Type B pancreatic cell (in vitro differentiated cells): ENCODE data around the gene CMTM5. TPM values are rescaled to one million over a fixed set of nuclear protein-coding genes. Genes with fewer than 3 reads are reported as not detected.

Experiments used
- DNase-seq: peaks from one replicate; pipeline ENCODE4 v3.0.0; 2021; ENCODE audit warnings: mixed read lengths; ENCODE audit not compliant: unreplicated experiment; ENCODE audit errors: extremely low spot score
- H3K27ac Mint-ChIP-seq: 2 replicates; pipeline ENCODE4 v1.8.0; 2021; ENCODE audit warnings: mild to moderate bottlenecking, mixed read lengths
- H3K27me3 Mint-ChIP-seq: 2 replicates; pipeline ENCODE4 v1.8.0; 2021; ENCODE audit warnings: mixed read lengths
- H3K36me3 Mint-ChIP-seq: 2 replicates; pipeline ENCODE4 v1.8.0; 2021; ENCODE audit warnings: mixed read lengths
- H3K4me1 Mint-ChIP-seq: one replicate; pipeline ENCODE4 v1.8.0; 2021; ENCODE audit warnings: mixed read lengths; ENCODE audit not compliant: unreplicated experiment
- H3K4me3 Mint-ChIP-seq: 2 replicates; pipeline ENCODE4 v1.8.0; 2021; ENCODE audit warnings: mild to moderate bottlenecking, mixed read lengths
- H3K9me3 Mint-ChIP-seq: 2 replicates; pipeline ENCODE4 v1.8.0; 2021; ENCODE audit warnings: mixed read lengths
- total RNA-seq: library from RNA; stranded (reverse); gene quantifications from 2 replicates; pipeline ENCODE4 v1.2.1, GENCODE V29; 2021; ENCODE audit warnings: low replicate concordance
- TF ChIP-seq, protein P1 (sequence below): fragments of 200-600 bp; sonication (generic); conservative IDR thresholded peaks from 2 replicates; pipeline ENCODE4 v1.5.0; 2021; ENCODE audit warnings: antibody characterized with exemption, mild to moderate bottlenecking

CMTM5 gene
- total RNA-seq, 1 donor from 2014 or later, result 0.19 TPM

- TF ChIP-seq, protein P1, sequence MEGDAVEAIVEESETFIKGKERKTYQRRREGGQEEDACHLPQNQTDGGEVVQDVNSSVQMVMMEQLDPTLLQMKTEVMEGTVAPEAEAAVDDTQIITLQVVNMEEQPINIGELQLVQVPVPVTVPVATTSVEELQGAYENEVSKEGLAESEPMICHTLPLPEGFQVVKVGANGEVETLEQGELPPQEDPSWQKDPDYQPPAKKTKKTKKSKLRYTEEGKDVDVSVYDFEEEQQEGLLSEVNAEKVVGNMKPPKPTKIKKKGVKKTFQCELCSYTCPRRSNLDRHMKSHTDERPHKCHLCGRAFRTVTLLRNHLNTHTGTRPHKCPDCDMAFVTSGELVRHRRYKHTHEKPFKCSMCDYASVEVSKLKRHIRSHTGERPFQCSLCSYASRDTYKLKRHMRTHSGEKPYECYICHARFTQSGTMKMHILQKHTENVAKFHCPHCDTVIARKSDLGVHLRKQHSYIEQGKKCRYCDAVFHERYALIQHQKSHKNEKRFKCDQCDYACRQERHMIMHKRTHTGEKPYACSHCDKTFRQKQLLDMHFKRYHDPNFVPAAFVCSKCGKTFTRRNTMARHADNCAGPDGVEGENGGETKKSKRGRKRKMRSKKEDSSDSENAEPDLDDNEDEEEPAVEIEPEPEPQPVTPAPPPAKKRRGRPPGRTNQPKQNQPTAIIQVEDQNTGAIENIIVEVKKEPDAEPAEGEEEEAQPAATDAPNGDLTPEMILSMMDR, result no peak
- peak overlapping the region; percentile 87 for H3K4me3 Mint-ChIP-seq
- no peak overlapping the region for H3K27ac Mint-ChIP-seq
- no peaks in the 10 kb centered on the region for H3K9me3 Mint-ChIP-seq
- H3K27me3 Mint-ChIP-seq, result peaks cover 30% of the 10 kb centered on the region
- H3K4me1 Mint-ChIP-seq, result peaks cover 9% of the 10 kb centered on the region
- peaks cover 17% of the 10 kb centered on the region for H3K36me3 Mint-ChIP-seq
- no peak for DNase-seq
Measured at GRCh38 chr14:23351681-23352505, 25.0 kb upstream of the CMTM5 start.

GRCh38 chr14:23352506-23353432 lies 24.1 kb upstream of the CMTM5 start, which contains the start of gene SLC22A17:
SLC22A17 (minus strand) TSS chr14:23352887.
- Mint-ChIP-seq H3K9me3 (no peaks in the 10 kb centered on the region), H3K4me3 (peak within 1 kb of the TSS; percentile 87), H3K4me1 (peaks cover 9% of the 10 kb centered on the region), H3K27ac (peak within 1 kb of the TSS; percentile 78), H3K27me3 (peaks cover 30% of the 10 kb centered on the region), H3K36me3 (peaks cover 17% of the 10 kb centered on the region)
- TF ChIP-seq, protein P1, result peak; percentile 41
- no peak for DNase-seq

DNA sequence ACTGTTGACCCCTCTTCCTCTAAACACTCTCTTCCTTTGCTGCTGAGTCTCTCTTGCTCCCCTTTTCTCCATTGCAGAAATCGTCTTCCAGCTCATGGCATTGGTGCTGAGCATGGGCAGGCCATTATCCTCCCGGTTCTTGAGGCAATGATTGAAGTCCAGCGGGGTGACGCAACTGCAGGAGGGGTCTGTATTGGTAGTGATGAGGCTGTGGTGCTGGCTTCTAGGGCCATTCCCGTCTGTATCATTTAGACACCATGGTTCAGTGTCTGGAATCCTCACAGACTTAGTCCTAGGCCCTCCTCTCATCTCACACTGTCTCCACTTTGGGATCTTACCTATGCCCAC lies 23.4 kb upstream of the CMTM5 start:
- Mint-ChIP-seq H3K27ac (no peak overlapping the region), H3K4me1 (peaks cover 9% of the 10 kb centered on the region), H3K36me3 (peaks cover 21% of the 10 kb centered on the region), H3K4me3 (peak overlapping the region; percentile 87), H3K27me3 (peaks cover 30% of the 10 kb centered on the region), H3K9me3 (no peaks in the 10 kb centered on the region)
- TF ChIP-seq, protein P1, result no peak
- no peak for DNase-seq

DNA sequence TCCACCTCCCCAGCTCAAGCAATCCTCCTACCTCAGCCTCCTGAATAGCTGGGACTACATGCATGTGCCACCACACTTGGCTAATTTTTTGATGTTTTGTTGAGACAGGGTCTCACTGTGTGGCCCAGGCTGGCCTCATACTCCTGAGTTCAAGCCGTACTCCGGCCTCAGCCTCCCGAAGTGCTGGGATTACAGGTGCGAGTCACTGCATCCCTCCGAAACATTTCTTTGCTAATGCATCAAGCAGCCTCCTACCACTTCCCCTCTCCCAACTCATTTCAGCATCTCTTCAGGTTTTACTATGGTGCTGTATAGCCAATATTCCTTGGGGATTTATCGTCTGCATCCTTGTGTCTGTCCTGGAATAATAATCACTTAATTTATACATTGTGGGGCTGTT lies 21.9 kb upstream of the CMTM5 start:
- Mint-ChIP-seq H3K27me3 (peaks cover 28% of the 10 kb centered on the region), H3K4me1 (peaks cover 9% of the 10 kb centered on the region), H3K4me3 (no peak overlapping the region), H3K36me3 (peaks cover 24% of the 10 kb centered on the region), H3K27ac (no peak overlapping the region), H3K9me3 (no peaks in the 10 kb centered on the region)
- no peak for DNase-seq
- TF ChIP-seq, protein P1, result no peak

GRCh38 chr14:23355871-23356435 lies 20.9 kb upstream of the CMTM5 start:
- Mint-ChIP-seq H3K27me3 (peaks cover 19% of the 10 kb centered on the region), H3K9me3 (no peaks in the 10 kb centered on the region), H3K27ac (no peak overlapping the region), H3K4me1 (peaks cover 11% of the 10 kb centered on the region), H3K4me3 (no peak overlapping the region), H3K36me3 (peaks cover 21% of the 10 kb centered on the region)
- TF ChIP-seq, protein P1, result no peak
- DNase-seq, result no peak
